ENCODE measurements around the gene PDE8A. TPM values are rescaled to one million over a fixed set of nuclear protein-coding genes. Genes with fewer than 3 reads are reported as not detected.

The PDE8A gene
- total RNA-seq, 1 donor: 30.4 TPM

GRCh38 chr15:84975871-84976351 is 5.7 kb upstream of the PDE8A start:
- Histone ChIP-seq H3K9me3 (ENCODE audit: low read depth, low read length) (no peaks in the 10 kb centered on the region), H3K4me3 (ENCODE audit: insufficient read depth, low read length) (no peak overlapping the region), H3K36me3 (ENCODE audit: insufficient read depth, low read length) (no peaks in the 10 kb centered on the region), H3K27me3 (ENCODE audit: insufficient read depth, low read length) (no peaks in the 10 kb centered on the region), H3K79me2 (ENCODE audit: insufficient read depth, low read length) (no peaks in the 10 kb centered on the region), H4K20me1 (ENCODE audit: insufficient read depth, low read length) (no peaks in the 10 kb centered on the region), H3K4me1 (ENCODE audit: insufficient read depth, low read length) (peaks cover 19% of the 10 kb centered on the region), H2AFZ (ENCODE audit: low read length) (no peak overlapping the region), H3K4me2 (ENCODE audit: insufficient read depth, low read length) (no peak overlapping the region), H3K27ac (ENCODE audit: low read depth, low read length) (no peak overlapping the region)
- DNase-seq (ENCODE audit: insufficient read length, low spot score, missing footprints): peak; percentile 58
- TF ChIP-seq CTCF (IDR thresholded peaks at IDR 0.05; ENCODE audit: extremely low read depth, low read depth, low read length): no peak

- Histone ChIP-seq H4K20me1 (ENCODE audit: insufficient read depth, low read length) (no peaks in the 10 kb centered on the region), H3K4me2 (ENCODE audit: insufficient read depth, low read length) (no peak overlapping the region), H3K9me3 (ENCODE audit: low read depth, low read length) (no peaks in the 10 kb centered on the region), H3K27ac (ENCODE audit: low read depth, low read length) (no peak overlapping the region), H3K4me1 (ENCODE audit: insufficient read depth, low read length) (peaks cover 19% of the 10 kb centered on the region), H3K27me3 (ENCODE audit: insufficient read depth, low read length) (no peaks in the 10 kb centered on the region), H3K79me2 (ENCODE audit: insufficient read depth, low read length) (peaks cover 3% of the 10 kb centered on the region), H2AFZ (ENCODE audit: low read length) (no peak overlapping the region), H3K36me3 (ENCODE audit: insufficient read depth, low read length) (no peaks in the 10 kb centered on the region), H3K4me3 (ENCODE audit: insufficient read depth, low read length) (no peak overlapping the region)
- DNase-seq (ENCODE audit: insufficient read length, low spot score, missing footprints): peak; percentile 79
- TF ChIP-seq CTCF (IDR thresholded peaks at IDR 0.05; ENCODE audit: extremely low read depth, low read depth, low read length): no peak
These were observed 4.8 kb upstream of the PDE8A start for GRCh38 chr15:84976746-84977345.

GRCh38 chr15:84979651-84980050 is 2.0 kb upstream of the PDE8A start:
- H3K4me1 ChIP-seq (ENCODE audit: insufficient read depth, low read length): peaks cover 15% of the 10 kb centered on the region
- H3K79me2 ChIP-seq (ENCODE audit: insufficient read depth, low read length): peaks cover 30% of the 10 kb centered on the region
- peaks cover 17% of the 10 kb centered on the region for H4K20me1 ChIP-seq (ENCODE audit: insufficient read depth, low read length)
- no peak for DNase-seq (ENCODE audit: insufficient read length, low spot score, missing footprints)
- H3K36me3 ChIP-seq (ENCODE audit: insufficient read depth, low read length): no peaks in the 10 kb centered on the region
- H3K4me2 ChIP-seq (ENCODE audit: insufficient read depth, low read length): peak overlapping the region; percentile 77
- H3K4me3 ChIP-seq (ENCODE audit: insufficient read depth, low read length): peak overlapping the region; percentile 95
- no peak overlapping the region for H3K27ac ChIP-seq (ENCODE audit: low read depth, low read length)
- no peaks in the 10 kb centered on the region for H3K27me3 ChIP-seq (ENCODE audit: insufficient read depth, low read length)
- peak overlapping the region; percentile 97 for H2AFZ ChIP-seq (ENCODE audit: low read length)
- no peak for TF ChIP-seq CTCF (IDR thresholded peaks at IDR 0.05; ENCODE audit: extremely low read depth, low read depth, low read length)
- no peaks in the 10 kb centered on the region for H3K9me3 ChIP-seq (ENCODE audit: low read depth, low read length)

- Histone ChIP-seq H3K27ac (ENCODE audit: low read depth, low read length) (peak overlapping the region; percentile 87), H3K4me2 (ENCODE audit: insufficient read depth, low read length) (peak overlapping the region; percentile 77), H4K20me1 (ENCODE audit: insufficient read depth, low read length) (peaks cover 23% of the 10 kb centered on the region), H3K4me1 (ENCODE audit: insufficient read depth, low read length) (peaks cover 13% of the 10 kb centered on the region), H3K9me3 (ENCODE audit: low read depth, low read length) (no peaks in the 10 kb centered on the region), H3K27me3 (ENCODE audit: insufficient read depth, low read length) (no peaks in the 10 kb centered on the region), H3K36me3 (ENCODE audit: insufficient read depth, low read length) (no peaks in the 10 kb centered on the region), H2AFZ (ENCODE audit: low read length) (peak overlapping the region; percentile 97), H3K4me3 (ENCODE audit: insufficient read depth, low read length) (peak overlapping the region; percentile 95), H3K79me2 (ENCODE audit: insufficient read depth, low read length) (peaks cover 38% of the 10 kb centered on the region)
- TF ChIP-seq CTCF (IDR thresholded peaks at IDR 0.05; ENCODE audit: extremely low read depth, low read depth, low read length): no peak
- DNase-seq (ENCODE audit: insufficient read length, low spot score, missing footprints): peak; percentile 98
These were observed 1.2 kb upstream of the PDE8A start for GRCh38 chr15:84980196-84981053.
